IMR-90 (cell line): ENCODE measurements around the gene FBLIM1. TPM values are rescaled to one million over a fixed set of nuclear protein-coding genes. Genes with fewer than 3 reads are reported as not detected.

Experiments
- ATAC-seq: fragments of 200-7000 bp; cut with Tn5 transposase; 2 replicates; pipeline ENCODE4 v1.9.1; 2020; ENCODE audit warnings: low read depth, mild to moderate bottlenecking, moderate library complexity
- BruUV-seq: library from RNA; stranded (reverse); fragments of 400-500 nt; replicated peaks from 2 replicates; lab custom pipeline; 2021; lab: Mats Ljungman, UMichigan
- CTCF ChIA-PET: fragments of 300-600 bp; formaldehyde crosslinking; extraction: SDS; loops from one replicate; lab custom pipeline; 2021; ENCODE audit warnings: antibody characterized with exemption; lab: Yijun Ruan, JAX
- POLR2A ChIA-PET: fragments of 300-600 bp; sonication (Branson Sonifier 250); formaldehyde crosslinking; loops from one replicate; lab custom pipeline; 2022; ENCODE audit warnings: antibody characterized with exemption; ENCODE audit not compliant: unreplicated experiment; lab: Charles Lee
- DNase-seq: peaks from one replicate; pipeline ENCODE4 v3.0.0; 2013
- H2AFZ ChIP-seq: replicated peaks from 2 replicates; pipeline ENCODE3; 2013; ENCODE audit warnings: low read length, mild to moderate bottlenecking; ENCODE audit not compliant: poor library complexity
- H2AK5ac ChIP-seq: 2 replicates; pipeline ENCODE4 v1.6.1; 2013; ENCODE audit warnings: low read depth, low read length, inconsistent platforms
- H2AK9ac ChIP-seq: replicated peaks from 2 replicates; pipeline ENCODE3; 2013; ENCODE audit warnings: mild to moderate bottlenecking, low read depth, low read length, moderate library complexity; ENCODE audit not compliant: poor library complexity
- H2BK120ac ChIP-seq: 2 replicates; pipeline ENCODE4 v1.6.1; 2013; ENCODE audit warnings: low read depth, low read length, inconsistent platforms
- H2BK15ac ChIP-seq: 3 replicates; pipeline ENCODE4 v1.6.1; 2013; ENCODE audit warnings: low read depth, low read length, inconsistent platforms
- H2BK20ac ChIP-seq: 2 replicates; pipeline ENCODE4 v1.6.1; 2013; ENCODE audit warnings: low read depth, mild to moderate bottlenecking, inconsistent platforms, low read length, moderate library complexity
- H2BK5ac ChIP-seq: 2 replicates; pipeline ENCODE4 v1.6.1; 2013; ENCODE audit warnings: mild to moderate bottlenecking, low read depth, low read length, inconsistent platforms; ENCODE audit not compliant: poor library complexity, severe bottlenecking
- H3K14ac ChIP-seq: replicated peaks from 2 replicates; pipeline ENCODE4 v1.6.1; 2013; ENCODE audit warnings: low read depth, low read length, inconsistent platforms
- H3K18ac ChIP-seq: 2 replicates; pipeline ENCODE4 v1.6.1; 2013; ENCODE audit warnings: low read depth, low read length, control low read depth
- H3K23ac ChIP-seq: 2 replicates; pipeline ENCODE4 v1.6.1; 2013; ENCODE audit warnings: low read depth, low read length, inconsistent platforms
- H3K27ac ChIP-seq: 2 replicates; pipeline ENCODE4 v1.5.1; 2013; ENCODE audit warnings: mild to moderate bottlenecking, control low read depth, low read length; ENCODE audit not compliant: insufficient read depth
- H3K27me3 ChIP-seq: 2 replicates; pipeline ENCODE4 v1.6.1; 2013; ENCODE audit warnings: low read length; ENCODE audit not compliant: control insufficient read depth, insufficient read depth
- H3K36me3 ChIP-seq: 2 replicates; pipeline ENCODE4 v1.6.1; 2013; ENCODE audit warnings: low read length, mixed read lengths; ENCODE audit not compliant: control insufficient read depth, insufficient read depth
- H3K4ac ChIP-seq: 2 replicates; pipeline ENCODE4 v1.6.1; 2013; ENCODE audit warnings: low read depth, low read length, inconsistent platforms
- H3K4me1 ChIP-seq: 2 replicates; pipeline ENCODE4 v1.6.1; 2013; ENCODE audit warnings: low read length, mixed read lengths; ENCODE audit not compliant: control insufficient read depth, insufficient read depth
- H3K4me2 ChIP-seq: 2 replicates; pipeline ENCODE4 v1.6.1; 2013; ENCODE audit warnings: low read depth, mild to moderate bottlenecking, control low read depth, low read length, moderate library complexity
- H3K4me3 ChIP-seq: 2 replicates; pipeline ENCODE4 v1.5.1; 2013; ENCODE audit warnings: low read depth, mild to moderate bottlenecking, control low read depth, low read length, moderate library complexity; ENCODE audit not compliant: insufficient read depth
- H3K56ac ChIP-seq: 2 replicates; pipeline ENCODE4 v1.6.1; 2013; ENCODE audit warnings: low read length, inconsistent platforms; ENCODE audit not compliant: insufficient read depth; ENCODE audit errors: extremely low read depth
- H3K79me1 ChIP-seq, 2 experiments: 2 replicates each; pipeline ENCODE4 v1.6.1; 2013; ENCODE audit warnings: low read length in 2 of 2, inconsistent platforms in 1 of 2, low read depth in 1 of 2
- H3K9ac ChIP-seq: 2 replicates; pipeline ENCODE4 v1.6.1; 2013; ENCODE audit warnings: low read depth, low read length, control low read depth
- H3K9me1 ChIP-seq: 2 replicates; pipeline ENCODE4 v1.6.1; 2013; ENCODE audit warnings: low read length, inconsistent platforms; ENCODE audit not compliant: insufficient read depth
- H3K9me3 ChIP-seq: 2 replicates; pipeline ENCODE4 v1.6.1; 2013; ENCODE audit warnings: low read length; ENCODE audit not compliant: control insufficient read depth, insufficient read depth
- H4K20me1 ChIP-seq: 2 replicates; pipeline ENCODE4 v1.6.1; 2013; ENCODE audit warnings: low read length, inconsistent platforms; ENCODE audit not compliant: insufficient read depth
- H4K5ac ChIP-seq: 2 replicates; pipeline ENCODE4 v1.6.1; 2013; ENCODE audit warnings: mild to moderate bottlenecking, low read depth, low read length, control low read depth
- H4K8ac ChIP-seq, 2 experiments: 2 replicates each; pipeline ENCODE4 v1.6.1; 2013; ENCODE audit warnings: low read depth in 2 of 2, low read length in 2 of 2, control low read depth in 1 of 2, inconsistent platforms in 1 of 2
- H4K91ac ChIP-seq: 2 replicates; pipeline ENCODE4 v1.6.1; 2013; ENCODE audit warnings: low read depth, low read length, inconsistent platforms; ENCODE audit not compliant: insufficient read depth
- BHLHE40 ChIP-seq: fragments of 150-350 bp; IDR thresholded peaks from 2 replicates; pipeline ENCODE4 v1.6.1; 2016; ENCODE audit warnings: mild to moderate bottlenecking, low read depth, low read length
- CEBPB ChIP-seq: IDR thresholded peaks from 2 replicates; pipeline ENCODE4 v1.6.1; 2012; ENCODE audit warnings: low read depth, low read length, improper control_type of control experiment
- CHD1 ChIP-seq: IDR thresholded peaks from 2 replicates; pipeline ENCODE4 v1.6.1; 2012; ENCODE audit warnings: low read depth, low read length, improper control_type of control experiment
- FOS ChIP-seq: fragments of 150-350 bp; IDR thresholded peaks from 2 replicates; pipeline ENCODE4 v1.6.1; 2016; ENCODE audit warnings: low read depth, low read length
- MAFK ChIP-seq: IDR thresholded peaks from 2 replicates; pipeline ENCODE4 v1.6.1; 2012; ENCODE audit warnings: low read depth, low read length, improper control_type of control experiment
- MAZ ChIP-seq: IDR thresholded peaks from 2 replicates; pipeline ENCODE4 v1.6.1; 2012; ENCODE audit warnings: low read depth, mild to moderate bottlenecking, low read length, improper control_type of control experiment, moderate library complexity, borderline replicate concordance
- MXI1 ChIP-seq: IDR thresholded peaks from 2 replicates; pipeline ENCODE4 v1.6.1; 2012; ENCODE audit warnings: low read depth, mild to moderate bottlenecking, low read length, moderate library complexity, borderline replicate concordance
- POLR2A ChIP-seq: IDR thresholded peaks from 2 replicates; pipeline ENCODE4 v1.6.1; 2012; ENCODE audit warnings: mild to moderate bottlenecking, low read depth, low read length
- RAD21 ChIP-seq: IDR thresholded peaks from 2 replicates; pipeline ENCODE4 v1.6.1; 2012; ENCODE audit warnings: low read length, improper control_type of control experiment
- RFX5 ChIP-seq: IDR thresholded peaks from 2 replicates; pipeline ENCODE4 v1.8.0; 2012; ENCODE audit warnings: low read depth, mild to moderate bottlenecking, low read length, moderate library complexity
- SMC3 ChIP-seq: fragments of 150-350 bp; IDR thresholded peaks from 2 replicates; pipeline ENCODE4 v1.6.1; 2016; ENCODE audit warnings: low read depth, mild to moderate bottlenecking, antibody characterized with exemption, low read length, moderate library complexity
- WGBS, 2 experiments: methylation state at CpG; one replicate each; pipeline versions ENCODE4 v1.1.5 to v1.1.7; 2013; ENCODE audit warnings: missing lambda C conversion rate in 2 of 2; ENCODE audit not compliant: insufficient read length in 1 of 2; ENCODE audit errors: extremely low coverage in 2 of 2; 5-methylcytosine and 5-hydroxymethylcytosine counted together
- dilution Hi-C: fragments of 300-500 bp; cut with HindIII; formaldehyde crosslinking; loops from one replicate; pipeline ENCODE4 v1.14.3; 2018; ENCODE audit warnings: low sequenced_read_pairs; ENCODE audit not compliant: unreplicated experiment
- in situ Hi-C: fragments of 300-500 bp; cut with MboI; formaldehyde crosslinking; loops from 3 replicates; pipeline ENCODE4 v1.14.3; 2019; ENCODE audit warnings: low sequenced_read_pairs, inconsistent platforms, mixed read lengths
- intact Hi-C: fragments of 100-400 bp; cut with micrococcal nuclease; formaldehyde crosslinking; loops from 2 replicates; pipeline ENCODE4 v1.10.0; 2022
- polyA plus RNA-seq, 3 experiments: library from polyadenylated mRNA; depleted of rRNA; stranded (reverse); fragments of >200 nt; gene quantifications; 2 replicates each; pipeline ENCODE4 v1.2.3, GENCODE V29; 2012; ENCODE audit warnings: low replicate concordance in 1 of 3
- total RNA-seq: library from RNA; depleted of rRNA; stranded (reverse); fragments of >200 nt; gene quantifications from 2 replicates; pipeline ENCODE4 v1.2.3, GENCODE V29; 2012
- TF ChIP-seq, protein P1 (sequence below): fragments of 150-350 bp; IDR thresholded peaks from 2 replicates; pipeline ENCODE4 v1.6.1; 2017; ENCODE audit warnings: mild to moderate bottlenecking, antibody characterized with exemption, low read length, low read depth
- TF ChIP-seq, protein P2 (sequence below): conservative IDR thresholded peaks from 2 replicates; pipeline ENCODE4 v1.5.1; 2012; ENCODE audit warnings: mild to moderate bottlenecking, low read depth, low read length, improper control_type of control experiment
- TF ChIP-seq, protein P3 (sequence below): fragments of 150-350 bp; IDR thresholded peaks from 2 replicates; pipeline ENCODE4 v1.6.1; 2016; ENCODE audit warnings: low read depth, mild to moderate bottlenecking, low read length, moderate library complexity, borderline replicate concordance

Gene FBLIM1
- total and polyA plus RNA-seq, 2 of the 4 experiments (the other 2 are of a cell fraction), result 52.2 to 140 TPM

DNA sequence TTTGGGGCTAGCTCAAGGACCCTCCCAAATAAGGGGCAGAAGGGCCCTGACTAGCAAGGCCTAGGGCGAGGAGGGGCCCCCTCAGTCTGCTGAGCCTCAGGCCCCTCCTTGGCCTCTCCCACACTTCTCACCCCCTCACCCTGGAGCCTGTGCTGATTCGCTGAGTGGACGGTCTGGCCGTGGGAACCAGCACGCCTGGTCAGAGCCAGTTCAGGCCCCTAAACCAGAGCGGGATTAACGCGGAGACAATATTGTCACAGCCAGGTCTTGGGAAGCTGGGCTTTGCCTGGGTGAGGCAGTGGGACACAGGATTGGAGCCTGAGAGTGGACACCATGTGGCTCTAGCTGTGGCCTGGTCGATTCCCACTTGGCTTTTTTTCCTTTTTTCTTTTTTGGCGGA is 4.8 kb upstream of the FBLIM1 start:
- intact Hi-C loops (no loop called here), dilution Hi-C loops (no loop called here), in situ Hi-C loops (no loop called here)
- Histone ChIP-seq H3K9me1 (peaks cover 5% of the 10 kb centered on the region), H3K4ac (no peak overlapping the region), H3K27ac (no peak overlapping the region), H3K14ac (no peak overlapping the region), H2BK20ac (no peak overlapping the region), H2BK5ac (no peak overlapping the region), H2AFZ (peak overlapping the region; percentile 43), H4K20me1 (no peaks in the 10 kb centered on the region), H2BK120ac (no peak overlapping the region), H2AK9ac (no peak overlapping the region), H3K27me3 (no peaks in the 10 kb centered on the region), H4K8ac (no peak overlapping the region), H3K4me3 (no peak overlapping the region), H3K9me3 (no peaks in the 10 kb centered on the region), H3K4me1 (peaks cover 16% of the 10 kb centered on the region), H2BK15ac (no peak overlapping the region), H3K56ac (no peak overlapping the region), H2AK5ac (no peak overlapping the region), H3K4me2 (no peak overlapping the region), H3K23ac (no peak overlapping the region), H3K36me3 (no peaks in the 10 kb centered on the region), H3K79me1 (peaks cover 0 to 5% of the 10 kb centered on the region in 2 experiments; a peak in 1 of 4 replicates), H3K18ac (no peak overlapping the region), H4K91ac (no peak overlapping the region), H3K9ac (no peak overlapping the region), H4K5ac (no peak overlapping the region)
- ATAC-seq (no peak), DNase-seq (no peak)
- BruUV-seq, result no TSS peak
- 83% methylated on average over 3 of the region's 10 CpGs; no CpG with 5 or more reads in 1 of the 2 experiments for WGBS, 2 experiments
- no peak for TF ChIP-seq POLR2A
- no peak for TF ChIP-seq BHLHE40
- no peak for TF ChIP-seq CHD1
- no peak for TF ChIP-seq MXI1
- TF ChIP-seq SMC3, result no peak
- TF ChIP-seq, protein P1, sequence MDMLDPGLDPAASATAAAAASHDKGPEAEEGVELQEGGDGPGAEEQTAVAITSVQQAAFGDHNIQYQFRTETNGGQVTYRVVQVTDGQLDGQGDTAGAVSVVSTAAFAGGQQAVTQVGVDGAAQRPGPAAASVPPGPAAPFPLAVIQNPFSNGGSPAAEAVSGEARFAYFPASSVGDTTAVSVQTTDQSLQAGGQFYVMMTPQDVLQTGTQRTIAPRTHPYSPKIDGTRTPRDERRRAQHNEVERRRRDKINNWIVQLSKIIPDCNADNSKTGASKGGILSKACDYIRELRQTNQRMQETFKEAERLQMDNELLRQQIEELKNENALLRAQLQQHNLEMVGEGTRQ, result no peak
- TF ChIP-seq, protein P2, sequence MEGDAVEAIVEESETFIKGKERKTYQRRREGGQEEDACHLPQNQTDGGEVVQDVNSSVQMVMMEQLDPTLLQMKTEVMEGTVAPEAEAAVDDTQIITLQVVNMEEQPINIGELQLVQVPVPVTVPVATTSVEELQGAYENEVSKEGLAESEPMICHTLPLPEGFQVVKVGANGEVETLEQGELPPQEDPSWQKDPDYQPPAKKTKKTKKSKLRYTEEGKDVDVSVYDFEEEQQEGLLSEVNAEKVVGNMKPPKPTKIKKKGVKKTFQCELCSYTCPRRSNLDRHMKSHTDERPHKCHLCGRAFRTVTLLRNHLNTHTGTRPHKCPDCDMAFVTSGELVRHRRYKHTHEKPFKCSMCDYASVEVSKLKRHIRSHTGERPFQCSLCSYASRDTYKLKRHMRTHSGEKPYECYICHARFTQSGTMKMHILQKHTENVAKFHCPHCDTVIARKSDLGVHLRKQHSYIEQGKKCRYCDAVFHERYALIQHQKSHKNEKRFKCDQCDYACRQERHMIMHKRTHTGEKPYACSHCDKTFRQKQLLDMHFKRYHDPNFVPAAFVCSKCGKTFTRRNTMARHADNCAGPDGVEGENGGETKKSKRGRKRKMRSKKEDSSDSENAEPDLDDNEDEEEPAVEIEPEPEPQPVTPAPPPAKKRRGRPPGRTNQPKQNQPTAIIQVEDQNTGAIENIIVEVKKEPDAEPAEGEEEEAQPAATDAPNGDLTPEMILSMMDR, result no peak
- no peak for TF ChIP-seq FOS
- no peak for TF ChIP-seq MAZ
- TF ChIP-seq MAFK, result no peak
- TF ChIP-seq, protein P3, sequence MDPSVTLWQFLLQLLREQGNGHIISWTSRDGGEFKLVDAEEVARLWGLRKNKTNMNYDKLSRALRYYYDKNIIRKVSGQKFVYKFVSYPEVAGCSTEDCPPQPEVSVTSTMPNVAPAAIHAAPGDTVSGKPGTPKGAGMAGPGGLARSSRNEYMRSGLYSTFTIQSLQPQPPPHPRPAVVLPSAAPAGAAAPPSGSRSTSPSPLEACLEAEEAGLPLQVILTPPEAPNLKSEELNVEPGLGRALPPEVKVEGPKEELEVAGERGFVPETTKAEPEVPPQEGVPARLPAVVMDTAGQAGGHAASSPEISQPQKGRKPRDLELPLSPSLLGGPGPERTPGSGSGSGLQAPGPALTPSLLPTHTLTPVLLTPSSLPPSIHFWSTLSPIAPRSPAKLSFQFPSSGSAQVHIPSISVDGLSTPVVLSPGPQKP, result no peak
- no peak for TF ChIP-seq RFX5
- no peak for TF ChIP-seq RAD21
- TF ChIP-seq CEBPB, result no peak
- ChIA-PET CTCF (no interaction called here), POLR2A (no interaction called here)
